ENCODE data around the gene GABBR2. TPM values are rescaled to one million over a fixed set of nuclear protein-coding genes. Genes with fewer than 3 reads are reported as not detected.

The GABBR2 gene
- total RNA-seq, 1 experiment from 2014 or later = 6.3 TPM

DNA sequence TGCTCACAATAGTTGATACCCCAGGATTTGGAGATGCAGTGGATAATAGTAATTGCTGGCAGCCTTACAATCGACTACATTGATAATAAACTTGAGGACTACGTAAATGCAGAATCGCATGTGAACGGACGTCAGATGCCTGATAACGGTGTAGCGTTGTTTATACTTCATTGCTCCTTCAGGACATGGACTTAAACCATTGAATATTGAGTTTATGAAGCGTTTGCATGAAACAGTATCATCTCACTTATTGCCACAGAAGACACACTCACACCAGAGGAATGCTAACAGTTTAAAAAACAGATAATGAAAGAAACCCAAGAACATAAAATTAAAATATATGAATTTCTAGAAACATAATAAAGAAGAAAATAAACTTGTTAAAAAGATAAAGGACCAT, 101.6 kb downstream of the GABBR2 start:
- TF ChIP-seq POLR2AphosphoS5 (IDR thresholded peaks at IDR 0.05; ENCODE audit: low read depth, low read length) = no peak
- TF ChIP-seq, protein P1, sequence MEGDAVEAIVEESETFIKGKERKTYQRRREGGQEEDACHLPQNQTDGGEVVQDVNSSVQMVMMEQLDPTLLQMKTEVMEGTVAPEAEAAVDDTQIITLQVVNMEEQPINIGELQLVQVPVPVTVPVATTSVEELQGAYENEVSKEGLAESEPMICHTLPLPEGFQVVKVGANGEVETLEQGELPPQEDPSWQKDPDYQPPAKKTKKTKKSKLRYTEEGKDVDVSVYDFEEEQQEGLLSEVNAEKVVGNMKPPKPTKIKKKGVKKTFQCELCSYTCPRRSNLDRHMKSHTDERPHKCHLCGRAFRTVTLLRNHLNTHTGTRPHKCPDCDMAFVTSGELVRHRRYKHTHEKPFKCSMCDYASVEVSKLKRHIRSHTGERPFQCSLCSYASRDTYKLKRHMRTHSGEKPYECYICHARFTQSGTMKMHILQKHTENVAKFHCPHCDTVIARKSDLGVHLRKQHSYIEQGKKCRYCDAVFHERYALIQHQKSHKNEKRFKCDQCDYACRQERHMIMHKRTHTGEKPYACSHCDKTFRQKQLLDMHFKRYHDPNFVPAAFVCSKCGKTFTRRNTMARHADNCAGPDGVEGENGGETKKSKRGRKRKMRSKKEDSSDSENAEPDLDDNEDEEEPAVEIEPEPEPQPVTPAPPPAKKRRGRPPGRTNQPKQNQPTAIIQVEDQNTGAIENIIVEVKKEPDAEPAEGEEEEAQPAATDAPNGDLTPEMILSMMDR (IDR thresholded peaks at IDR 0.05) = no peak
- TF ChIP-seq, protein P2, sequence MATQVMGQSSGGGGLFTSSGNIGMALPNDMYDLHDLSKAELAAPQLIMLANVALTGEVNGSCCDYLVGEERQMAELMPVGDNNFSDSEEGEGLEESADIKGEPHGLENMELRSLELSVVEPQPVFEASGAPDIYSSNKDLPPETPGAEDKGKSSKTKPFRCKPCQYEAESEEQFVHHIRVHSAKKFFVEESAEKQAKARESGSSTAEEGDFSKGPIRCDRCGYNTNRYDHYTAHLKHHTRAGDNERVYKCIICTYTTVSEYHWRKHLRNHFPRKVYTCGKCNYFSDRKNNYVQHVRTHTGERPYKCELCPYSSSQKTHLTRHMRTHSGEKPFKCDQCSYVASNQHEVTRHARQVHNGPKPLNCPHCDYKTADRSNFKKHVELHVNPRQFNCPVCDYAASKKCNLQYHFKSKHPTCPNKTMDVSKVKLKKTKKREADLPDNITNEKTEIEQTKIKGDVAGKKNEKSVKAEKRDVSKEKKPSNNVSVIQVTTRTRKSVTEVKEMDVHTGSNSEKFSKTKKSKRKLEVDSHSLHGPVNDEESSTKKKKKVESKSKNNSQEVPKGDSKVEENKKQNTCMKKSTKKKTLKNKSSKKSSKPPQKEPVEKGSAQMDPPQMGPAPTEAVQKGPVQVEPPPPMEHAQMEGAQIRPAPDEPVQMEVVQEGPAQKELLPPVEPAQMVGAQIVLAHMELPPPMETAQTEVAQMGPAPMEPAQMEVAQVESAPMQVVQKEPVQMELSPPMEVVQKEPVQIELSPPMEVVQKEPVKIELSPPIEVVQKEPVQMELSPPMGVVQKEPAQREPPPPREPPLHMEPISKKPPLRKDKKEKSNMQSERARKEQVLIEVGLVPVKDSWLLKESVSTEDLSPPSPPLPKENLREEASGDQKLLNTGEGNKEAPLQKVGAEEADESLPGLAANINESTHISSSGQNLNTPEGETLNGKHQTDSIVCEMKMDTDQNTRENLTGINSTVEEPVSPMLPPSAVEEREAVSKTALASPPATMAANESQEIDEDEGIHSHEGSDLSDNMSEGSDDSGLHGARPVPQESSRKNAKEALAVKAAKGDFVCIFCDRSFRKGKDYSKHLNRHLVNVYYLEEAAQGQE (IDR thresholded peaks at IDR 0.05; ENCODE audit: insufficient read depth in 1 of 2, low read depth in 2 of 2, low read length in 1 of 2) = no peak
- no peak for TF ChIP-seq SIN3A (IDR thresholded peaks at IDR 0.05; ENCODE audit: borderline replicate concordance, insufficient read depth, low read depth, low read length)
- TF ChIP-seq TCF7L2 (IDR thresholded peaks at IDR 0.05; ENCODE audit: low read depth, low read length) = no peak
- H3K36me3 ChIP-seq (ENCODE audit: control insufficient read depth, insufficient read depth, low read length) = no peaks in the 10 kb centered on the region
- no peak overlapping the region for H3K4me3 ChIP-seq (ENCODE audit: low read depth in 2 of 2, low read length in 2 of 2)
- DNase-seq (ENCODE audit: low read depth, low spot score) (no peak), ATAC-seq (no peak)
- ChIA-PET CTCF (no interaction called here), POLR2A (no interaction called here)
- in situ Hi-C loops (cut with HindIII; ENCODE audit: low pct_unique_long_range_greater_than_20kb, low sequenced_read_pairs) = no loop called here
- BruUV-seq (replicated peaks) = no TSS peak
- H3K27me3 ChIP-seq (ENCODE audit: control insufficient read depth, insufficient read depth, low read length) = no peaks in the 10 kb centered on the region
- H3K9me3 ChIP-seq (ENCODE audit: control insufficient read depth, insufficient read depth, low read depth, low read length) = no peaks in the 10 kb centered on the region
- H3K27ac ChIP-seq (ENCODE audit: low read length) = no peak overlapping the region
- H3K4me1 ChIP-seq (ENCODE audit: control insufficient read depth, insufficient read depth, low read length) = no peaks in the 10 kb centered on the region
- intact Hi-C loops (cut with micrococcal nuclease; ENCODE audit: unreplicated experiment) = no loop called here

DNA sequence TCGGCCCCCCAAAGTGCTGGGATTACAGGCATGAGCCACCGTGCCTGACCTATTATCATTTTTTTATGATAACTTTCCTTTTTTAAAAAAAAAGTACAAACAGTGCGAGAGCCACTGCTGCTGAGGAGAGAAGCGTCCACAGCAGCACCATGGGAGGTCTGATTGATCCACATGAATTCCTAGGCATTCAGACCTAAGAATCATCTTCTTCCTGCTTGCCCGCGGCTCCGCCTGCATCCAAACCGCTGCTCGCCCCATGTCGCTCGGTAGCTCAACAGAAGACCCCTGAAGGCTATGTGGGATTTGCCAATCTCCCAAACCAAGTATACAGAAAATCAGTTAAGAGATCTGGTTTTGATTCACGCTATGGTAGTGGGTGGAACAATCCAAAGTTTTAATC, 102.0 kb downstream of the GABBR2 start:
- BruUV-seq (replicated peaks) = no TSS peak
- Histone ChIP-seq H3K4me3 (ENCODE audit: low read depth in 2 of 2, low read length in 2 of 2) (no peak overlapping the region), H3K4me1 (ENCODE audit: control insufficient read depth, insufficient read depth, low read length) (no peaks in the 10 kb centered on the region), H3K36me3 (ENCODE audit: control insufficient read depth, insufficient read depth, low read length) (no peaks in the 10 kb centered on the region), H3K9me3 (ENCODE audit: control insufficient read depth, insufficient read depth, low read depth, low read length) (no peaks in the 10 kb centered on the region), H3K27me3 (ENCODE audit: control insufficient read depth, insufficient read depth, low read length) (no peaks in the 10 kb centered on the region), H3K27ac (ENCODE audit: low read length) (no peak overlapping the region)
- ATAC-seq = no peak
- in situ Hi-C loops (cut with HindIII; ENCODE audit: low pct_unique_long_range_greater_than_20kb, low sequenced_read_pairs) = no loop called here
- DNase-seq (ENCODE audit: low read depth, low spot score) = no peak
- ChIA-PET POLR2A (no interaction called here), CTCF (no interaction called here)
- TF ChIP-seq TCF7L2 (IDR thresholded peaks at IDR 0.05; ENCODE audit: low read depth, low read length) = no peak
- TF ChIP-seq, protein P1 (IDR thresholded peaks at IDR 0.05) = no peak
- no peak for TF ChIP-seq POLR2AphosphoS5 (IDR thresholded peaks at IDR 0.05; ENCODE audit: low read depth, low read length)
- no peak for TF ChIP-seq SIN3A (IDR thresholded peaks at IDR 0.05; ENCODE audit: borderline replicate concordance, insufficient read depth, low read depth, low read length)
- TF ChIP-seq, protein P2 (IDR thresholded peaks at IDR 0.05; ENCODE audit: insufficient read depth in 1 of 2, low read depth in 2 of 2, low read length in 1 of 2) = no peak
- intact Hi-C loops (cut with micrococcal nuclease; ENCODE audit: unreplicated experiment) = no loop called here
